WTC11 (cell line): Measurements from ENCODE around the gene MCAT. TPM values are rescaled to one million over a fixed set of nuclear protein-coding genes. Genes with fewer than 3 reads are reported as not detected.
A peak's percentile ranks its signal among the peaks of the same experiment; 100 is the strongest.

Experiments
- ATAC-seq: fragments of 200-7000 bp; cut with Tn5 transposase; 2 replicates; pipeline ENCODE4 v1.10.0; 2021; ENCODE audit warnings: mild to moderate bottlenecking, moderate library complexity
- CTCF ChIA-PET: fragments of 300-600 bp; sonication (Branson Sonifier 250); formaldehyde crosslinking; loops from one replicate; lab custom pipeline; 2021; ENCODE audit warnings: antibody characterized with exemption; lab: Charles Lee
- POLR2A ChIA-PET: fragments of 350-600 bp; sonication (Branson Sonifier 250); formaldehyde crosslinking; loops from one replicate; lab custom pipeline; 2021; ENCODE audit warnings: antibody characterized with exemption; lab: Charles Lee
- DNase-seq: peaks from one replicate; pipeline ENCODE4 v3.0.0; 2021; ENCODE audit warnings: low spot score
- H3K27ac Mint-ChIP-seq: 2 replicates; pipeline ENCODE4 v1.8.0; 2021; ENCODE audit warnings: mixed read lengths
- H3K27me3 Mint-ChIP-seq: 2 replicates; pipeline ENCODE4 v1.8.0; 2021; ENCODE audit warnings: low read depth, mild to moderate bottlenecking, moderate library complexity, mixed read lengths
- H3K36me3 Mint-ChIP-seq: 2 replicates; pipeline ENCODE4 v1.8.0; 2021; ENCODE audit warnings: mixed read lengths
- H3K4me1 Mint-ChIP-seq: 2 replicates; pipeline ENCODE4 v1.8.0; 2022; ENCODE audit warnings: mixed read lengths
- H3K4me3 Mint-ChIP-seq: 2 replicates; pipeline ENCODE4 v1.8.0; 2021; ENCODE audit warnings: mild to moderate bottlenecking, moderate library complexity, mixed read lengths
- H3K9me3 Mint-ChIP-seq: 2 replicates; pipeline ENCODE4 v1.8.0; 2021; ENCODE audit warnings: mixed read lengths
- CBFB ChIP-seq: sonication (generic); formaldehyde crosslinking; IDR thresholded peaks from 2 replicates; pipeline ENCODE4 v1.8.1; 2022; ENCODE audit warnings: mild to moderate bottlenecking, low read depth, missing genetic modification reagents
- CREB1 ChIP-seq: sonication (generic); formaldehyde crosslinking; IDR thresholded peaks from 2 replicates; pipeline ENCODE4 v1.8.0; 2023; ENCODE audit warnings: mild to moderate bottlenecking, missing genetic modification reagents
- ZNF138 ChIP-seq: sonication (generic); formaldehyde crosslinking; conservative IDR thresholded peaks from 2 replicates; pipeline ENCODE4 v1.8.1; 2022; ENCODE audit warnings: mild to moderate bottlenecking, moderate library complexity, missing genetic modification reagents
- ZNF263 ChIP-seq: sonication (generic); formaldehyde crosslinking; IDR thresholded peaks from 2 replicates; pipeline ENCODE4 v1.8.1; 2022; ENCODE audit warnings: low read depth, mild to moderate bottlenecking, moderate library complexity, missing genetic modification reagents
- total RNA-seq: library from RNA; stranded (reverse); gene quantifications from 3 replicates; pipeline ENCODE4 v1.2.3, GENCODE V29; 2021
- TF ChIP-seq, protein P1 (sequence below): fragments of 250-450 bp; sonication (Bioruptor Pico); IDR thresholded peaks from 2 replicates; pipeline ENCODE4 v1.8.0; 2021; ENCODE audit warnings: mild to moderate bottlenecking
- TF ChIP-seq, protein P2 (sequence below): fragments of 200-600 bp; IDR thresholded peaks from 2 replicates; pipeline ENCODE4 v1.8.0; 2022; ENCODE audit warnings: antibody characterized with exemption
- TF ChIP-seq, protein P3 (sequence below): sonication (generic); formaldehyde crosslinking; IDR thresholded peaks from 2 replicates; pipeline ENCODE4 v1.8.0; 2022; ENCODE audit warnings: mild to moderate bottlenecking, missing genetic modification reagents
- TF ChIP-seq, protein P4 (sequence below): sonication (generic); formaldehyde crosslinking; IDR thresholded peaks from 2 replicates; pipeline ENCODE4 v1.8.1; 2022; ENCODE audit warnings: mild to moderate bottlenecking, moderate library complexity, missing genetic modification reagents
- TF ChIP-seq, protein P5 (sequence below): sonication (generic); formaldehyde crosslinking; IDR thresholded peaks from 2 replicates; pipeline ENCODE4 v1.8.1; 2023; ENCODE audit warnings: mild to moderate bottlenecking, missing genetic modification reagents, borderline replicate concordance
- TF ChIP-seq, protein P6 (sequence below): fragments of 250-450 bp; sonication (Bioruptor Pico); IDR thresholded peaks from 2 replicates; pipeline ENCODE4 v1.9.0; 2021; ENCODE audit warnings: mild to moderate bottlenecking, borderline replicate concordance

MCAT gene
- total RNA-seq, 1 experiment from 2014 or later = 18.5 TPM

DNA sequence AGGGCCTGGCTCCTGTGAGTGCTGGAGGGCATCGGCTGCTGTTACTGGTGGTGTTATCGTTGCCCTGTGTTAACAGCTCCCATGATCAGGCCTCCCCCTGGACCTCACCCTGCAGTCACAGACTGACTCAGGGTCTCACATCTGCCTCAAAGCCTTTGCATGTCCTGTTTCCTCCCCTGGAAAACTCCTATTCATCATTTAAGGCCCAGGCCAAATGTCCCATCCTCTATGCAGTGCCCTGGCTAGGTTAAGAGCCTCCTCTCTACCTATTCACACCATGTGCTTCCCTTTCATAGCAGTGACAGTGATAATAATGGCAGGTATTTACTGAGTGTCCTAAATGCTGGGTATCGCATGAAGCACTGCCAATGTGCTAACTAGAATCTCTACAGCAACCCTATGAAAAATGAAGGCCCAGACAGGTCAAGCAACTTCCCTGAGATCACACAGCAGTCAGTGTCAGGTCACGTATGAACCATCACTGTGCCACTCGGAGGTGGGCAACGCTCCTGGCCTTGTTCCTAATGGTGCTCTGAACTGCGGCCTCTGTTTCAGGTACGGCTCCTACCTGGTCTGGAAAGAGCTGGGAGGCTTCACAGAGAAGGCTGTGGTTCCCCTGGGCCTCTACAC, 17.4 kb upstream of the MCAT start:
- H3K27ac Mint-ChIP-seq = no peak overlapping the region
- no peaks in the 10 kb centered on the region for H3K27me3 Mint-ChIP-seq
- ChIA-PET POLR2A (no interaction called here), CTCF (no interaction called here)
- ATAC-seq (no peak), DNase-seq (no peak)
- H3K4me1 Mint-ChIP-seq = no peaks in the 10 kb centered on the region
- H3K9me3 Mint-ChIP-seq = no peaks in the 10 kb centered on the region
- no peak overlapping the region for H3K4me3 Mint-ChIP-seq
- no peaks in the 10 kb centered on the region for H3K36me3 Mint-ChIP-seq
- no peak for TF ChIP-seq ZNF138
- TF ChIP-seq, protein P1, sequence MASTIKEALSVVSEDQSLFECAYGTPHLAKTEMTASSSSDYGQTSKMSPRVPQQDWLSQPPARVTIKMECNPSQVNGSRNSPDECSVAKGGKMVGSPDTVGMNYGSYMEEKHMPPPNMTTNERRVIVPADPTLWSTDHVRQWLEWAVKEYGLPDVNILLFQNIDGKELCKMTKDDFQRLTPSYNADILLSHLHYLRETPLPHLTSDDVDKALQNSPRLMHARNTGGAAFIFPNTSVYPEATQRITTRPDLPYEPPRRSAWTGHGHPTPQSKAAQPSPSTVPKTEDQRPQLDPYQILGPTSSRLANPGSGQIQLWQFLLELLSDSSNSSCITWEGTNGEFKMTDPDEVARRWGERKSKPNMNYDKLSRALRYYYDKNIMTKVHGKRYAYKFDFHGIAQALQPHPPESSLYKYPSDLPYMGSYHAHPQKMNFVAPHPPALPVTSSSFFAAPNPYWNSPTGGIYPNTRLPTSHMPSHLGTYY (CRISPR knock-in tag) = no peak
- no peak for TF ChIP-seq CREB1 (CRISPR knock-in tag)

DNA sequence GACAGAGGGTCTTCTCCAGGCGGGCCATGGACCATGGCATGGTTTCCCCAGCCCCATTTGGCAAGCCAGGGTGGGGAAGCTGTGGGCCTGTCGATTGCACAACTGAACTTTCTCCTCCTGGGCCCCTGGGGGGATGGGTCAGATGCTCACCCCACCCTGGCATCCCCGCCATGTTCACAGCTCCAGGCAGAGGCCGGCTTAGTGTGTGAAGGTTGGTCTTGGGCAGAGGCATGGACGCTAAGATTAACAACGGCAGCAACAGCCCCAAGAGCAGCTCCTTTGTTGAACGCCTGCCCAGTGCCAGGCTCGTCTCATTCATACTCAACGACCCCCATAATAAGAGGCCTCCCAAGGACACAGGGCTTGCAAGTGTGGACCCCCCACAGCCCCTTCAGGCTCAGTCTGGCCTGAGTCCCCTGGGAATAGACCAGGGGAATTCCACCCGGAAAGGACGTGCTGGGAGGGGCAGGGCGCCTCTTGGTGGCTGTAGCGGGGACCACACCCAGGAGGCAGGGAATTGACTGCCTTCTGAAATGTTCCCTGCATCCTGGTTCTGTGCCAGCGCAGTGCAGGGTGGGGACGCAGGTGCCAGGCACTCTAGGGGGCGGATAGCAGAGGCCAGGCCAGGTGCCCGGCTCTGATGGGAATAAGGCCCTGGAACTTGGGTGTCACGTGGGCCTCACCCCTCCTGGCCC, 16.4 kb upstream of the MCAT start:
- Mint-ChIP-seq H3K27me3 (no peaks in the 10 kb centered on the region), H3K4me3 (no peak overlapping the region), H3K4me1 (no peaks in the 10 kb centered on the region), H3K27ac (no peak overlapping the region), H3K9me3 (no peaks in the 10 kb centered on the region), H3K36me3 (no peaks in the 10 kb centered on the region)
- DNase-seq (peak; percentile 69), ATAC-seq (peak; percentile 66)
- TF ChIP-seq, protein P2, sequence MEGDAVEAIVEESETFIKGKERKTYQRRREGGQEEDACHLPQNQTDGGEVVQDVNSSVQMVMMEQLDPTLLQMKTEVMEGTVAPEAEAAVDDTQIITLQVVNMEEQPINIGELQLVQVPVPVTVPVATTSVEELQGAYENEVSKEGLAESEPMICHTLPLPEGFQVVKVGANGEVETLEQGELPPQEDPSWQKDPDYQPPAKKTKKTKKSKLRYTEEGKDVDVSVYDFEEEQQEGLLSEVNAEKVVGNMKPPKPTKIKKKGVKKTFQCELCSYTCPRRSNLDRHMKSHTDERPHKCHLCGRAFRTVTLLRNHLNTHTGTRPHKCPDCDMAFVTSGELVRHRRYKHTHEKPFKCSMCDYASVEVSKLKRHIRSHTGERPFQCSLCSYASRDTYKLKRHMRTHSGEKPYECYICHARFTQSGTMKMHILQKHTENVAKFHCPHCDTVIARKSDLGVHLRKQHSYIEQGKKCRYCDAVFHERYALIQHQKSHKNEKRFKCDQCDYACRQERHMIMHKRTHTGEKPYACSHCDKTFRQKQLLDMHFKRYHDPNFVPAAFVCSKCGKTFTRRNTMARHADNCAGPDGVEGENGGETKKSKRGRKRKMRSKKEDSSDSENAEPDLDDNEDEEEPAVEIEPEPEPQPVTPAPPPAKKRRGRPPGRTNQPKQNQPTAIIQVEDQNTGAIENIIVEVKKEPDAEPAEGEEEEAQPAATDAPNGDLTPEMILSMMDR = peak; percentile 62
- TF ChIP-seq, protein P3, sequence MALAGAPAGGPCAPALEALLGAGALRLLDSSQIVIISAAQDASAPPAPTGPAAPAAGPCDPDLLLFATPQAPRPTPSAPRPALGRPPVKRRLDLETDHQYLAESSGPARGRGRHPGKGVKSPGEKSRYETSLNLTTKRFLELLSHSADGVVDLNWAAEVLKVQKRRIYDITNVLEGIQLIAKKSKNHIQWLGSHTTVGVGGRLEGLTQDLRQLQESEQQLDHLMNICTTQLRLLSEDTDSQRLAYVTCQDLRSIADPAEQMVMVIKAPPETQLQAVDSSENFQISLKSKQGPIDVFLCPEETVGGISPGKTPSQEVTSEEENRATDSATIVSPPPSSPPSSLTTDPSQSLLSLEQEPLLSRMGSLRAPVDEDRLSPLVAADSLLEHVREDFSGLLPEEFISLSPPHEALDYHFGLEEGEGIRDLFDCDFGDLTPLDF (CRISPR knock-in tag) = no peak
- ChIA-PET POLR2A (no interaction called here), CTCF (interaction anchor here (0.5 to 1.2 kb wide), 4 partner anchors 50 to 1500 kb away, joined by 3 to 4 read pairs (median 3); no protein-coding TSS in a partner anchor)

DNA sequence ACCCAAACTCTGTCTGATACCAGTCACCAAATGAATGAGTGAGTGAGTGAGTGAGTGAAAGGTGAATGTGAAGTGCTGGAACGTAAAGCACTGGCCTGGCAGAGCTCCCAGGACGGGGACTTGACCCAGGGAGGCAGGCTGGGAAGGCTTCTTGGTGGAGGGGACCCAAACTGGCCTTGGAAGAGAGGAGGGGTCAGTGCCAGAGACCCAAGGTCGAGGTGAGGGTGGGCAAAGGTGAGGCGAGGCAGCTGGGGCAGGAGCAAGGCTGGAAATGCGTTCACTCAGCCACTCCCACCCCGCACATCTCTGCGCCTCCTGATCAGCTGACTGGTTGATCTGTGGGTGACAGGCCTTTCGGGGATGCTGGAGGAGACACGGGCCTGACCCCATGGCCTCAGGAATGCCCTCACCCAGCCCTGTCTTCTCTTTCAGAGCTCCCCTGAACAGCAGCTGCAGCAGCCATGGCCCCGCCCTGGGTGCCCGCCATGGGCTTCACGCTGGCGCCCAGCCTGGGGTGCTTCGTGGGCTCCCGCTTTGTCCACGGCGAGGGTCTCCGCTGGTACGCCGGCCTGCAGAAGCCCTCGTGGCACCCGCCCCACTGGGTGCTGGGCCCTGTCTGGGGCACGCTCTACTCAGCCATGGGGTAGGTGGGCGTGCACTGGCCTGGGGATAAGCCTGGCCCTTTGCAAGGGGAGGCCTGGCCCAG, 15.7 kb upstream of the MCAT start:
- no peaks in the 10 kb centered on the region for H3K9me3 Mint-ChIP-seq
- DNase-seq (no peak), ATAC-seq (no peak)
- POLR2A ChIA-PET = no interaction called here
- CTCF ChIA-PET = interaction anchor here (0.5 to 1.2 kb wide), 4 partner anchors 49 to 1501 kb away, joined by 3 to 4 read pairs (median 3); no protein-coding TSS in a partner anchor
- H3K27ac Mint-ChIP-seq = peak overlapping the region; percentile 87
- no peaks in the 10 kb centered on the region for H3K27me3 Mint-ChIP-seq
- no peak overlapping the region for H3K4me3 Mint-ChIP-seq
- H3K36me3 Mint-ChIP-seq = no peaks in the 10 kb centered on the region
- H3K4me1 Mint-ChIP-seq = no peaks in the 10 kb centered on the region
- TF ChIP-seq, protein P4, sequence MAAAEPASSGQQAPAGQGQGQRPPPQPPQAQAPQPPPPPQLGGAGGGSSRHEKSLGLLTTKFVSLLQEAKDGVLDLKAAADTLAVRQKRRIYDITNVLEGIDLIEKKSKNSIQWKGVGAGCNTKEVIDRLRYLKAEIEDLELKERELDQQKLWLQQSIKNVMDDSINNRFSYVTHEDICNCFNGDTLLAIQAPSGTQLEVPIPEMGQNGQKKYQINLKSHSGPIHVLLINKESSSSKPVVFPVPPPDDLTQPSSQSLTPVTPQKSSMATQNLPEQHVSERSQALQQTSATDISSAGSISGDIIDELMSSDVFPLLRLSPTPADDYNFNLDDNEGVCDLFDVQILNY (CRISPR knock-in tag) = no peak
- TF ChIP-seq CBFB = no peak
- TF ChIP-seq, protein P5, sequence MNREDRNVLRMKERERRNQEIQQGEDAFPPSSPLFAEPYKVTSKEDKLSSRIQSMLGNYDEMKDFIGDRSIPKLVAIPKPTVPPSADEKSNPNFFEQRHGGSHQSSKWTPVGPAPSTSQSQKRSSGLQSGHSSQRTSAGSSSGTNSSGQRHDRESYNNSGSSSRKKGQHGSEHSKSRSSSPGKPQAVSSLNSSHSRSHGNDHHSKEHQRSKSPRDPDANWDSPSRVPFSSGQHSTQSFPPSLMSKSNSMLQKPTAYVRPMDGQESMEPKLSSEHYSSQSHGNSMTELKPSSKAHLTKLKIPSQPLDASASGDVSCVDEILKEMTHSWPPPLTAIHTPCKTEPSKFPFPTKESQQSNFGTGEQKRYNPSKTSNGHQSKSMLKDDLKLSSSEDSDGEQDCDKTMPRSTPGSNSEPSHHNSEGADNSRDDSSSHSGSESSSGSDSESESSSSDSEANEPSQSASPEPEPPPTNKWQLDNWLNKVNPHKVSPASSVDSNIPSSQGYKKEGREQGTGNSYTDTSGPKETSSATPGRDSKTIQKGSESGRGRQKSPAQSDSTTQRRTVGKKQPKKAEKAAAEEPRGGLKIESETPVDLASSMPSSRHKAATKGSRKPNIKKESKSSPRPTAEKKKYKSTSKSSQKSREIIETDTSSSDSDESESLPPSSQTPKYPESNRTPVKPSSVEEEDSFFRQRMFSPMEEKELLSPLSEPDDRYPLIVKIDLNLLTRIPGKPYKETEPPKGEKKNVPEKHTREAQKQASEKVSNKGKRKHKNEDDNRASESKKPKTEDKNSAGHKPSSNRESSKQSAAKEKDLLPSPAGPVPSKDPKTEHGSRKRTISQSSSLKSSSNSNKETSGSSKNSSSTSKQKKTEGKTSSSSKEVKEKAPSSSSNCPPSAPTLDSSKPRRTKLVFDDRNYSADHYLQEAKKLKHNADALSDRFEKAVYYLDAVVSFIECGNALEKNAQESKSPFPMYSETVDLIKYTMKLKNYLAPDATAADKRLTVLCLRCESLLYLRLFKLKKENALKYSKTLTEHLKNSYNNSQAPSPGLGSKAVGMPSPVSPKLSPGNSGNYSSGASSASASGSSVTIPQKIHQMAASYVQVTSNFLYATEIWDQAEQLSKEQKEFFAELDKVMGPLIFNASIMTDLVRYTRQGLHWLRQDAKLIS (CRISPR knock-in tag) = no peak
- TF ChIP-seq, protein P6, sequence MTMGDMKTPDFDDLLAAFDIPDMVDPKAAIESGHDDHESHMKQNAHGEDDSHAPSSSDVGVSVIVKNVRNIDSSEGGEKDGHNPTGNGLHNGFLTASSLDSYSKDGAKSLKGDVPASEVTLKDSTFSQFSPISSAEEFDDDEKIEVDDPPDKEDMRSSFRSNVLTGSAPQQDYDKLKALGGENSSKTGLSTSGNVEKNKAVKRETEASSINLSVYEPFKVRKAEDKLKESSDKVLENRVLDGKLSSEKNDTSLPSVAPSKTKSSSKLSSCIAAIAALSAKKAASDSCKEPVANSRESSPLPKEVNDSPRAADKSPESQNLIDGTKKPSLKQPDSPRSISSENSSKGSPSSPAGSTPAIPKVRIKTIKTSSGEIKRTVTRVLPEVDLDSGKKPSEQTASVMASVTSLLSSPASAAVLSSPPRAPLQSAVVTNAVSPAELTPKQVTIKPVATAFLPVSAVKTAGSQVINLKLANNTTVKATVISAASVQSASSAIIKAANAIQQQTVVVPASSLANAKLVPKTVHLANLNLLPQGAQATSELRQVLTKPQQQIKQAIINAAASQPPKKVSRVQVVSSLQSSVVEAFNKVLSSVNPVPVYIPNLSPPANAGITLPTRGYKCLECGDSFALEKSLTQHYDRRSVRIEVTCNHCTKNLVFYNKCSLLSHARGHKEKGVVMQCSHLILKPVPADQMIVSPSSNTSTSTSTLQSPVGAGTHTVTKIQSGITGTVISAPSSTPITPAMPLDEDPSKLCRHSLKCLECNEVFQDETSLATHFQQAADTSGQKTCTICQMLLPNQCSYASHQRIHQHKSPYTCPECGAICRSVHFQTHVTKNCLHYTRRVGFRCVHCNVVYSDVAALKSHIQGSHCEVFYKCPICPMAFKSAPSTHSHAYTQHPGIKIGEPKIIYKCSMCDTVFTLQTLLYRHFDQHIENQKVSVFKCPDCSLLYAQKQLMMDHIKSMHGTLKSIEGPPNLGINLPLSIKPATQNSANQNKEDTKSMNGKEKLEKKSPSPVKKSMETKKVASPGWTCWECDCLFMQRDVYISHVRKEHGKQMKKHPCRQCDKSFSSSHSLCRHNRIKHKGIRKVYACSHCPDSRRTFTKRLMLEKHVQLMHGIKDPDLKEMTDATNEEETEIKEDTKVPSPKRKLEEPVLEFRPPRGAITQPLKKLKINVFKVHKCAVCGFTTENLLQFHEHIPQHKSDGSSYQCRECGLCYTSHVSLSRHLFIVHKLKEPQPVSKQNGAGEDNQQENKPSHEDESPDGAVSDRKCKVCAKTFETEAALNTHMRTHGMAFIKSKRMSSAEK (CRISPR knock-in tag) = no peak
- TF ChIP-seq ZNF263 (CRISPR knock-in tag) = no peak
- TF ChIP-seq, protein P1 (CRISPR knock-in tag) = no peak
